ENCODE data around the gene CDKN2AIP.

DNA sequence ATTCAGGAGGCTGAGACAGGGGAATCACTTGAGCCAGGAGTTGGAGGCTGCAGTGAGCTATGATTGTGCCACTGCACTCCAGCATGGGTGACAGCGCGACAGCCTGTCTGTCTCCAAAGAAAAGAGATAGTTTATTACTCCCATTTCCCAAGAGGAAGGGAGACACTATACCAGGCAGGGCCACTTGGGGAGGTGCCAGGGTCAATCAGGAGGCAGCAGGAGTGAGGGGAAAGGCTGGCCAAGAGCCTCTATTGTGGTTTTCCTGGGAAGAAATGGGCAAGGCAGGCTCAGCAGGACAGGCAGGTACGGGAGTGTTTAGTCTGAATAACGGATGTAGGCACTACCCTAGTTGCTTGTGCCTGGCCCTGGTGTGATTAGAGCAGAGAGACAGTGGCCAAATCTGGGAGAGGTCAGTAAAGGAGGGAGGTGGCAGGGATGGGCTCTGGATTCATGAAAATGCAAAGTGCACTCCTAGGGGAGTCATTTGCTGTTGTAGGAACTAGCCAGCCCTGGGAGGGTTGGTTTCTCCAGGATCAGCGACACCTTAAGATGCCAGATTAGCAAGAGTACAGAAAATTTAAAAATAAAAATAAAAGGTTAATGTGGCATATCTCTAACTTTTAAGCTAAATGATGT lies 20.2 kb upstream of the CDKN2AIP start:
- TF ChIP-seq, protein P1, sequence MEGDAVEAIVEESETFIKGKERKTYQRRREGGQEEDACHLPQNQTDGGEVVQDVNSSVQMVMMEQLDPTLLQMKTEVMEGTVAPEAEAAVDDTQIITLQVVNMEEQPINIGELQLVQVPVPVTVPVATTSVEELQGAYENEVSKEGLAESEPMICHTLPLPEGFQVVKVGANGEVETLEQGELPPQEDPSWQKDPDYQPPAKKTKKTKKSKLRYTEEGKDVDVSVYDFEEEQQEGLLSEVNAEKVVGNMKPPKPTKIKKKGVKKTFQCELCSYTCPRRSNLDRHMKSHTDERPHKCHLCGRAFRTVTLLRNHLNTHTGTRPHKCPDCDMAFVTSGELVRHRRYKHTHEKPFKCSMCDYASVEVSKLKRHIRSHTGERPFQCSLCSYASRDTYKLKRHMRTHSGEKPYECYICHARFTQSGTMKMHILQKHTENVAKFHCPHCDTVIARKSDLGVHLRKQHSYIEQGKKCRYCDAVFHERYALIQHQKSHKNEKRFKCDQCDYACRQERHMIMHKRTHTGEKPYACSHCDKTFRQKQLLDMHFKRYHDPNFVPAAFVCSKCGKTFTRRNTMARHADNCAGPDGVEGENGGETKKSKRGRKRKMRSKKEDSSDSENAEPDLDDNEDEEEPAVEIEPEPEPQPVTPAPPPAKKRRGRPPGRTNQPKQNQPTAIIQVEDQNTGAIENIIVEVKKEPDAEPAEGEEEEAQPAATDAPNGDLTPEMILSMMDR (IDR thresholded peaks at IDR 0.05) = no peak
- no peak for TF ChIP-seq POLR2A (IDR thresholded peaks at IDR 0.05; ENCODE audit: low read length)
